Neural cell (in vitro differentiated cells): Measurements from ENCODE around the gene SMCO4. TPM values are rescaled to one million over a fixed set of nuclear protein-coding genes. Genes with fewer than 3 reads are reported as not detected.

Experiments
- H2AFZ ChIP-seq: fragments of 200-600, 300-800 bp; sonication (generic), shearing (Covaris generic); 2 replicates; pipeline ENCODE4 v1.6.0; 2014; ENCODE audit warnings: low read depth, mild to moderate bottlenecking, antibody characterized with exemption, low read length, moderate library complexity
- H3F3A ChIP-seq: fragments of 200-600 bp; shearing (Covaris generic); 2 replicates; pipeline ENCODE4 v1.6.1; 2016; ENCODE audit warnings: mild to moderate bottlenecking, moderate library complexity, mixed read lengths, antibody characterized with exemption, low read length; ENCODE audit not compliant: insufficient read depth, poor library complexity, severe bottlenecking
- H3K27ac ChIP-seq: fragments of 200-600, 300-800 bp; sonication (generic), shearing (Covaris generic); 2 replicates; pipeline ENCODE4 v1.5.1; 2014; ENCODE audit warnings: mild to moderate bottlenecking, low read length, moderate library complexity
- H3K27me3 ChIP-seq: fragments of 300-800, 200-600 bp; sonication (generic), shearing (Covaris generic); 2 replicates; pipeline ENCODE4 v1.6.0; 2014; ENCODE audit warnings: mild to moderate bottlenecking, low read depth, low read length, moderate library complexity; ENCODE audit not compliant: insufficient read depth
- H3K36me3 ChIP-seq: fragments of 300-800, 200-600 bp; sonication (generic), shearing (Covaris generic); 2 replicates; pipeline ENCODE4 v1.5.1; 2014; ENCODE audit warnings: mild to moderate bottlenecking, antibody characterized with exemption, low read length, moderate library complexity; ENCODE audit not compliant: insufficient read depth
- H3K4me2 ChIP-seq: fragments of 300-800, 200-600 bp; sonication (generic), shearing (Covaris generic); 2 replicates; pipeline ENCODE4 v1.6.0; 2014; ENCODE audit warnings: mild to moderate bottlenecking, low read length
- H3K4me3 ChIP-seq: fragments of 300-800, 200-600 bp; sonication (generic), shearing (Covaris generic); 2 replicates; pipeline ENCODE4 v1.5.1; 2014; ENCODE audit warnings: mild to moderate bottlenecking, low read length, moderate library complexity
- H3K79me2 ChIP-seq: fragments of 200-600 bp; shearing (Covaris generic); replicated peaks from 2 replicates; pipeline ENCODE4 v1.6.0; 2014; ENCODE audit warnings: mild to moderate bottlenecking, low read length, moderate library complexity; ENCODE audit not compliant: insufficient read depth
- H3K9ac ChIP-seq: fragments of 300-800, 200-600 bp; sonication (generic), shearing (Covaris generic); 2 replicates; pipeline ENCODE4 v1.6.1; 2016; ENCODE audit warnings: mild to moderate bottlenecking, low read length, mixed read lengths
- H3K9me2 ChIP-seq: fragments of 200-600 bp; shearing (Covaris generic); 2 replicates; pipeline ENCODE4 v1.6.1; 2016; ENCODE audit warnings: mild to moderate bottlenecking, low read length, mixed read lengths; ENCODE audit not compliant: insufficient read depth
- H3K9me3 ChIP-seq: fragments of 200-600, 300-800 bp; sonication (generic), shearing (Covaris generic); 2 replicates; pipeline ENCODE4 v1.6.1; 2016; ENCODE audit warnings: mild to moderate bottlenecking, mixed run types, low read length, moderate library complexity, mixed read lengths
- H4K20me1 ChIP-seq: fragments of 200-600 bp; shearing (Covaris generic); 2 replicates; pipeline ENCODE4 v1.6.1; 2016; ENCODE audit warnings: mild to moderate bottlenecking, mixed run types; ENCODE audit not compliant: insufficient read depth
- CTCF ChIP-seq: fragments of 450-650 bp; IDR thresholded peaks from 2 replicates; pipeline ENCODE4 v1.5.1; 2014; ENCODE audit warnings: antibody characterized with exemption, mild to moderate bottlenecking, moderate library complexity; ENCODE audit not compliant: poor library complexity, severe bottlenecking
- EP300 ChIP-seq: fragments of 450-650 bp; conservative IDR thresholded peaks from 2 replicates; pipeline ENCODE4 v1.6.1; 2014; ENCODE audit warnings: antibody characterized with exemption, mild to moderate bottlenecking, moderate library complexity; ENCODE audit not compliant: poor library complexity, severe bottlenecking
- EZH2 ChIP-seq: fragments of 200-600, 300-800 bp; shearing (Covaris generic), sonication (generic); IDR thresholded peaks from 2 replicates; pipeline ENCODE4 v1.6.1; 2014; ENCODE audit warnings: antibody characterized with exemption, low read length, borderline replicate concordance, mild to moderate bottlenecking; ENCODE audit not compliant: insufficient read depth, poor library complexity, severe bottlenecking
- MXI1 ChIP-seq: fragments of 450-650 bp; conservative IDR thresholded peaks from 2 replicates; pipeline ENCODE4 v1.6.1; 2014; ENCODE audit warnings: antibody characterized with exemption, mild to moderate bottlenecking; ENCODE audit not compliant: poor library complexity, severe bottlenecking
- POLR2AphosphoS5 ChIP-seq: IDR thresholded peaks from 2 replicates; pipeline ENCODE4 v1.6.1; 2012
- RAD21 ChIP-seq: fragments of 450-650 bp; conservative IDR thresholded peaks from 2 replicates; pipeline ENCODE4 v1.6.1; 2014; ENCODE audit warnings: antibody characterized with exemption, mild to moderate bottlenecking, moderate library complexity
- REST ChIP-seq: IDR thresholded peaks from 2 replicates; pipeline ENCODE4 v1.6.1; 2012; ENCODE audit warnings: borderline replicate concordance
- SMC3 ChIP-seq: fragments of 450-650 bp; conservative IDR thresholded peaks from 2 replicates; pipeline ENCODE4 v1.6.1; 2014; ENCODE audit warnings: antibody characterized with exemption, mild to moderate bottlenecking, moderate library complexity; ENCODE audit not compliant: poor library complexity
- TAF1 ChIP-seq: IDR thresholded peaks from 2 replicates; pipeline ENCODE4 v1.6.1; 2012; ENCODE audit warnings: low read depth
- polyA plus RNA-seq: library from polyadenylated mRNA; depleted of rRNA; stranded (reverse); fragments of >200 nt; gene quantifications from 2 replicates; pipeline ENCODE4 v1.2.3, GENCODE V29; 2014

Gene SMCO4
- polyA plus RNA-seq, 1 donor from 2014 or later = 10.0 TPM

DNA sequence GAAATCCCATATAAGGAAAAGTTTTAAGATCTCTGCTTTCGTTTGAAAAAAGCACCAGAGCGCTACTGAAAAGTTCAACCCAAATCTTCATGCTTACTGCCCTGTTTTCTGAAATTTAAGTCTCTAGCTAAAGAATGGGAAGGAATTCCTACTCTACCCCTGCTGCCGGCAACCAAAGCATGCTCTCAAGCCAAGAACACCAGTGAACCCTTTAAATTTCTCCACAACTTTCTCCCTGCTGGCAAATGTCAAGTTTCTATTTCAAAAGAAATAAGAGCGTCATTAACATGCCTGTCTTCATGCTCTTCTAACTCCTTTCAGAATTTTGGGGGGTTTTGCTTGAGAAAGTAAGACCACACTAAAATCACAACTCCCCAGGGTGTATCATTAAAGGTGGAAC, 6.8 kb upstream of the SMCO4 start (continued):
- TF ChIP-seq CTCF = no peak

DNA sequence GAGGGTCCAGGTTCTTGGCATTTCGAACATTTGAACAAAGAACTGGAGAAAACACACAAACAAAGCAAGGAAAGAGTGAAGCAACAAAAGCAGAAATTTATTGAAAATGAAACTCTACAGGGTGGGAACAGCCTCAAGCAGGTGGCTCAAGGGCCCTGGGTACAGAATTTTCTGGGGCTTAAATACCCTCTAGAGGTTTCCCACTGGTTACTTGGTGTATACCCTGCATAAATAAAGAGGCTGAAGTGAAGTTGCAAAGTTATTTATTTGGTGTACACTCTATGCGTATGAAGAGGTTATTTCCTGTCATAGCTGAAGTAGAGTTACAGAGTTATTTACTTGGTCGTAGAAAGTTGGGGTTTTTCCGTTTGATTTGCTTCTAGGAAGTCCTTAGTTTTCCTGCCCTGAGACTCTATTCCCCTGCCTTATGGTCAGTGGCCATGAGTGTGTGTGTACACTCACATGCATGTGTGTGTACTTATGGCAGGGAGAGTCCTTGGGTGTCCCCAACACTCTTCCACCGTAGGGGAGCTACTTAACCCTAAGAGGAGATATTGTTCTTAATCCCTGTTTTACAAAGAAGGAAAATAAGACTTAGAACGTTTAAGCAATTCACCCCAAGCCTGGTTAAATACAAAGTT, 5.6 kb upstream of the SMCO4 start:
- H3K9me2 ChIP-seq = no peaks in the 10 kb centered on the region
- no peaks in the 10 kb centered on the region for H3K9me3 ChIP-seq
- H3K4me2 ChIP-seq = no peak overlapping the region
- TF ChIP-seq EP300 (no peak), REST (no peak), POLR2AphosphoS5 (no peak), TAF1 (no peak), MXI1 (no peak), CTCF (no peak), SMC3 (no peak), EZH2 (no peak), RAD21 (no peak)
- no peaks in the 10 kb centered on the region for H4K20me1 ChIP-seq
- H3K79me2 ChIP-seq = no peaks in the 10 kb centered on the region
- H3K27ac ChIP-seq = no peak overlapping the region
- H3K4me3 ChIP-seq = no peak overlapping the region
- no peaks in the 10 kb centered on the region for H3K36me3 ChIP-seq
- H3K27me3 ChIP-seq = no peaks in the 10 kb centered on the region
- H3K9ac ChIP-seq = no peak overlapping the region
- no peaks in the 10 kb centered on the region for H3F3A ChIP-seq
- H2AFZ ChIP-seq = no peak overlapping the region
